ENCODE measurements around the gene PM20D2.
A peak's percentile ranks its signal among the peaks of the same experiment; 100 is the strongest.

The PM20D2 gene

DNA sequence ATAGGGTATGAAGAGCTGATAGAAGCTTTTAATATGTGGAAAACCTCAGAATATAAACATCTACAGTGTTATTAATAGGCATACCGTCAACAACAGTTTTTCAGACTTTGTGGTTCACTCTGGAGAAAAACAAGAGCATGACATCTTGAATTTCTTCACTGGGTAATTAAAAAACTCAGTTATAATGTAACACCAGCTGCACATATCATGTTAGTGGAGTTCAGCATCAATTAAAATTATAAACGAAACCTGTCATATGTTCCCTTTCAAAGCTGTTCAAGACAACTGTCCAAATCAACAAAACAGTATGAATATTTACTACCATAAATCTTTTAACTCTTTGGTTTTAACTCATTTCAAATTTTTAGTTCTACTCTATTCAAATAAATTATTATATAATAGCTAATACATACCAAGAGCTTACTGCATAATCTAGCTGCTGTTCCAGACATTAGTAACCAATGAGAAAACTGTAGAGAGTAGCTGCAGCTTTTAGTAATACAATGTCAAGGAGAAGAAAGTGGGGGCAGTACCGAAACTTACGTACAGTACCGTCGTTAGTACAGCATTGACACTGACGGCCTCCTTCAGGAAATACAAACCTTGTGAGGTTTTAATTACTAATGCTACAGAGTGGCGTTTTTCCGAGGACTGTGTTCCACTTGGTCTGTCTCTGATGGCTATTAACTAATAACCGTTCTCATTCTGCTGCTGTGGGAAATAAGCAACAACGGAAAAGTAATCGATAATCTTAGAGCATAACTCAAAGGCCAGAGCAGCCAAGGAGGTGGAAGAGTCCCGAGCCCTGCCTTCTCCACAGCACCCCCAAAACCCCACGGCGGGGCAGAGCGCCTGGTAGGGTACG, 532 bp upstream of the PM20D2 start:
- no peaks in the 10 kb centered on the region for H3K9me3 ChIP-seq (ENCODE audit: control insufficient read depth, insufficient read depth, low read depth, low read length)
- peak overlapping the region; percentile 83 for H3K4me3 ChIP-seq (ENCODE audit: low read depth, low read length)
- peaks cover 22% of the 10 kb centered on the region for H3K4me1 ChIP-seq (ENCODE audit: control insufficient read depth, insufficient read depth, low read length)
- H3K27ac ChIP-seq (ENCODE audit: extremely low read depth, low read depth, low read length) = peak overlapping the region; percentile 93
- peaks cover 0 to 11% of the 10 kb centered on the region in 2 experiments; a peak in 2 of 3 replicates for H3K36me3 ChIP-seq (ENCODE audit: control insufficient read depth in 2 of 2, insufficient read depth in 1 of 2, low read length in 2 of 2)
- ChIA-PET POLR2A (interaction anchor here (0.6 to 4.0 kb wide), 10 partner anchors 26 to 460 kb away, joined by 3 to 48 read pairs (median 6); partner anchors contain the start of genes PNRC1, RNGTT, SRSF12 and UBE2J1), CTCF (interaction anchor here (0.6 to 4.7 kb wide), 13 partner anchors 13 to 1201 kb away, joined by 3 to 23 read pairs (median 4); no protein-coding TSS in a partner anchor)
- TF ChIP-seq ZNF596 (tag by site-specific recombination; IDR thresholded peaks at IDR 0.05) (no peak), ZNF394 (tag by site-specific recombination; IDR thresholded peaks at IDR 0.05; ENCODE audit: borderline replicate concordance) (peak; percentile 83), PRDM4 (tag by site-specific recombination; IDR thresholded peaks at IDR 0.05) (no peak), ZNF341 (tag by site-specific recombination; IDR thresholded peaks at IDR 0.05; ENCODE audit: low read depth) (peak; percentile 32), ZNF621 (tag by site-specific recombination; IDR thresholded peaks at IDR 0.05) (no peak), ZNF214 (tag by site-specific recombination; IDR thresholded peaks at IDR 0.05; ENCODE audit: borderline replicate concordance) (0 out of 2 replicates have a peak, but pooled peaks have one; percentile 16), ZNF18 (tag by site-specific recombination; IDR thresholded peaks at IDR 0.05) (no peak), SP7 (tag by site-specific recombination; IDR thresholded peaks at IDR 0.05) (peak; percentile 48), ZNF776 (tag by site-specific recombination; IDR thresholded peaks at IDR 0.05; ENCODE audit: borderline replicate concordance) (no peak), ZNF639 (tag by site-specific recombination; IDR thresholded peaks at IDR 0.05) (0 out of 2 replicates have a peak, but pooled peaks have one; percentile 0), TCF7L2 (IDR thresholded peaks at IDR 0.05; ENCODE audit: borderline replicate concordance, low read depth, low read length) (no peak), BCL11B (tag by site-specific recombination; IDR thresholded peaks at IDR 0.05; ENCODE audit: low read depth) (no peak), ZIC2 (tag by site-specific recombination; IDR thresholded peaks at IDR 0.05) (no peak), WT1 (tag by site-specific recombination; IDR thresholded peaks at IDR 0.05) (0 out of 2 replicates have a peak, but pooled peaks have one; percentile 6), ZNF624 (tag by site-specific recombination; IDR thresholded peaks at IDR 0.05) (no peak), ZBTB48 (tag by site-specific recombination; IDR thresholded peaks at IDR 0.05) (no peak), ZNF514 (tag by site-specific recombination; IDR thresholded peaks at IDR 0.05) (no peak), ZNF23 (tag by site-specific recombination; IDR thresholded peaks at IDR 0.05; ENCODE audit: borderline replicate concordance) (no peak), ZFP37 (tag by site-specific recombination; IDR thresholded peaks at IDR 0.05) (no peak), ZBTB20 (tag by site-specific recombination; IDR thresholded peaks at IDR 0.05) (peak; percentile 76)
- TF ChIP-seq, protein P1, sequence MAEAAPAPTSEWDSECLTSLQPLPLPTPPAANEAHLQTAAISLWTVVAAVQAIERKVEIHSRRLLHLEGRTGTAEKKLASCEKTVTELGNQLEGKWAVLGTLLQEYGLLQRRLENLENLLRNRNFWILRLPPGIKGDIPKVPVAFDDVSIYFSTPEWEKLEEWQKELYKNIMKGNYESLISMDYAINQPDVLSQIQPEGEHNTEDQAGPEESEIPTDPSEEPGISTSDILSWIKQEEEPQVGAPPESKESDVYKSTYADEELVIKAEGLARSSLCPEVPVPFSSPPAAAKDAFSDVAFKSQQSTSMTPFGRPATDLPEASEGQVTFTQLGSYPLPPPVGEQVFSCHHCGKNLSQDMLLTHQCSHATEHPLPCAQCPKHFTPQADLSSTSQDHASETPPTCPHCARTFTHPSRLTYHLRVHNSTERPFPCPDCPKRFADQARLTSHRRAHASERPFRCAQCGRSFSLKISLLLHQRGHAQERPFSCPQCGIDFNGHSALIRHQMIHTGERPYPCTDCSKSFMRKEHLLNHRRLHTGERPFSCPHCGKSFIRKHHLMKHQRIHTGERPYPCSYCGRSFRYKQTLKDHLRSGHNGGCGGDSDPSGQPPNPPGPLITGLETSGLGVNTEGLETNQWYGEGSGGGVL (tag by site-specific recombination; IDR thresholded peaks at IDR 0.05) = peak; percentile 20; the same call in 1 of the 2 replicates
- TF ChIP-seq, protein P2, sequence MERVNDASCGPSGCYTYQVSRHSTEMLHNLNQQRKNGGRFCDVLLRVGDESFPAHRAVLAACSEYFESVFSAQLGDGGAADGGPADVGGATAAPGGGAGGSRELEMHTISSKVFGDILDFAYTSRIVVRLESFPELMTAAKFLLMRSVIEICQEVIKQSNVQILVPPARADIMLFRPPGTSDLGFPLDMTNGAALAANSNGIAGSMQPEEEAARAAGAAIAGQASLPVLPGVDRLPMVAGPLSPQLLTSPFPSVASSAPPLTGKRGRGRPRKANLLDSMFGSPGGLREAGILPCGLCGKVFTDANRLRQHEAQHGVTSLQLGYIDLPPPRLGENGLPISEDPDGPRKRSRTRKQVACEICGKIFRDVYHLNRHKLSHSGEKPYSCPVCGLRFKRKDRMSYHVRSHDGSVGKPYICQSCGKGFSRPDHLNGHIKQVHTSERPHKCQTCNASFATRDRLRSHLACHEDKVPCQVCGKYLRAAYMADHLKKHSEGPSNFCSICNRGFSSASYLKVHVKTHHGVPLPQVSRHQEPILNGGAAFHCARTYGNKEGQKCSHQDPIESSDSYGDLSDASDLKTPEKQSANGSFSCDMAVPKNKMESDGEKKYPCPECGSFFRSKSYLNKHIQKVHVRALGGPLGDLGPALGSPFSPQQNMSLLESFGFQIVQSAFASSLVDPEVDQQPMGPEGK (tag by site-specific recombination; IDR thresholded peaks at IDR 0.05) = peak; percentile 87
- TF ChIP-seq, protein P3, sequence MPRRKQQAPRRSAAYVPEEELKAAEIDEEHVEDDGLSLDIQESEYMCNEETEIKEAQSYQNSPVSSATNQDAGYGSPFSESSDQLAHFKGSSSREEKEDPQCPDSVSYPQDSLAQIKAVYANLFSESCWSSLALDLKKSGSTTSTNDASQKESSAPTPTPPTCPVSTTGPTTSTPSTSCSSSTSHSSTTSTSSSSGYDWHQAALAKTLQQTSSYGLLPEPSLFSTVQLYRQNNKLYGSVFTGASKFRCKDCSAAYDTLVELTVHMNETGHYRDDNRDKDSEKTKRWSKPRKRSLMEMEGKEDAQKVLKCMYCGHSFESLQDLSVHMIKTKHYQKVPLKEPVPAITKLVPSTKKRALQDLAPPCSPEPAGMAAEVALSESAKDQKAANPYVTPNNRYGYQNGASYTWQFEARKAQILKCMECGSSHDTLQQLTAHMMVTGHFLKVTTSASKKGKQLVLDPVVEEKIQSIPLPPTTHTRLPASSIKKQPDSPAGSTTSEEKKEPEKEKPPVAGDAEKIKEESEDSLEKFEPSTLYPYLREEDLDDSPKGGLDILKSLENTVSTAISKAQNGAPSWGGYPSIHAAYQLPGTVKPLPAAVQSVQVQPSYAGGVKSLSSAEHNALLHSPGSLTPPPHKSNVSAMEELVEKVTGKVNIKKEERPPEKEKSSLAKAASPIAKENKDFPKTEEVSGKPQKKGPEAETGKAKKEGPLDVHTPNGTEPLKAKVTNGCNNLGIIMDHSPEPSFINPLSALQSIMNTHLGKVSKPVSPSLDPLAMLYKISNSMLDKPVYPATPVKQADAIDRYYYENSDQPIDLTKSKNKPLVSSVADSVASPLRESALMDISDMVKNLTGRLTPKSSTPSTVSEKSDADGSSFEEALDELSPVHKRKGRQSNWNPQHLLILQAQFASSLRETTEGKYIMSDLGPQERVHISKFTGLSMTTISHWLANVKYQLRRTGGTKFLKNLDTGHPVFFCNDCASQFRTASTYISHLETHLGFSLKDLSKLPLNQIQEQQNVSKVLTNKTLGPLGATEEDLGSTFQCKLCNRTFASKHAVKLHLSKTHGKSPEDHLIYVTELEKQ (tag by site-specific recombination; IDR thresholded peaks at IDR 0.05; ENCODE audit: borderline replicate concordance) = no peak
